Stimulated activated CD4-positive, alpha-beta T cell treated with anti-CD3 and anti-CD28 coated beads, Interleukin-2, amount 100 ng/mL, for 24 hours (primary cell): Measurements from ENCODE around the gene PIEZO2.

ENCODE experiments used
- DNase-seq, 2 donors: peaks; one replicate each; pipeline ENCODE4 v3.0.0-alpha.2; 2020

The PIEZO2 gene

GRCh38 chr18:10771053-10771709 is 378.2 kb downstream of the PIEZO2 start:
- DNase-seq: no peak

DNA sequence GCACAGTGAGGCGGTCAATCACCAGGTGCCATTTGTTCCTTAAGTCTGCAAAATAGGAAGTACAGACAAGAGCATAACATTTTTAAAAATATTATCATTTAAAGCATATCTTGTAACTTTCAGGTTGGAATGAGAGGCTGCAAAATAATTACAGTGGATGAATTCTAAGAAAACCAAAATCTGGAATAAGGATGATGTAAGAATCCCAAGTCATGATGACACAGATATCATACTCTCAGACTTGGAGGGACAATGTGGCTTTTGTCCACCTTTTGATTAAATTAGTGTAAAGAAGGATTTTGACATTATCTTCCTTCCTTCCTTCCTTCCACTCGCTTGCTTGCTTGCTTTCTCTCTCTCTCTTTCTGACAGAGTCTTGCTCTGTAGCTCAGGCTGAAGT is 379.1 kb downstream of the PIEZO2 start:
- DNase-seq: no peak

- no peak for DNase-seq
Measured at GRCh38 chr18:10768221-10768620, 381.1 kb downstream of the PIEZO2 start.

DNA sequence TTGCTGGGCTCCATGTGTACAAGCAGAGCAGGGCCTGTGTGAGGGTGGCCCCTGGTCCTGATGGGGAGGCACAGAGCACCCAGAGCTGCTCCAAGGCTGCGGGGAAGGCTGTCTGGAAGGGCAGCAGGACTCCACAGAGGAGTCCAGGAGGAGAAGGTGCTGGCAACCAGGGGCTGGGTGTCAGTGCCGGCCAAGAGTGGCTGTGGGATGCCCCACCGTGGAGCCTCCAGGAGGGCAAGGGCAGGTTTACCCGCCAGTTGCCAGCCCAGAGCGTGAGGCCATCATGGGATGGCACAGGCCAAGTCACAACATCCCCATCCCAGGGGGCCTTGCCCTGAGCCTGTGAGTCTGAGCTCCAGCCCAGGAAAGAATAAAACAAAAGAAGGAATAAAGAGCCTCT is 381.7 kb downstream of the PIEZO2 start:
- no peak for DNase-seq

- no peak for DNase-seq
Measured at GRCh38 chr18:10760986-10761385, 388.4 kb downstream of the PIEZO2 start.

GRCh38 chr18:10759241-10759640 is 390.1 kb downstream of the PIEZO2 start:
- DNase-seq: no peak

- DNase-seq: no peak
Measured at GRCh38 chr18:10757946-10758345, 391.4 kb downstream of the PIEZO2 start.

- no peak for DNase-seq
Measured at GRCh38 chr18:10757349-10757748, 392.0 kb downstream of the PIEZO2 start.

DNA sequence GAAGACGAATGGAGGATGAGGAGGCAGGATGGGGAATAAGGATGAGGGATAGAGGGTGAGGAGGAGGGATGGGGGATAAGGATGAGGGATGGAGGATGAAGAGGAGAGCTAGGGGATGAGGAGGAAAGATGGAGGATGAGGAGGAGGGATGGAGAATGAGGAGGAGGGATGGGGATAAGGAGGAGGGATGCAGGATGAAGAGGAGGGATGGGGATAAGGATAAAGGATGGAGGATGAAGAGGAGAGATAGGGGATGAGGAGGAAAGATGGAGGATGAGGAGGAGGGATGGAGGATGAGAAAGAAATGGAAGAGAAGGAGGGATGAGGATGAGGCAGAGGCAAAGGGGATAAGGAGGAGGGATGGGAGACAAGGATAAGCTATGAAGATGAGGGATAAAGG is 393.5 kb downstream of the PIEZO2 start:
- DNase-seq: no peak

DNA sequence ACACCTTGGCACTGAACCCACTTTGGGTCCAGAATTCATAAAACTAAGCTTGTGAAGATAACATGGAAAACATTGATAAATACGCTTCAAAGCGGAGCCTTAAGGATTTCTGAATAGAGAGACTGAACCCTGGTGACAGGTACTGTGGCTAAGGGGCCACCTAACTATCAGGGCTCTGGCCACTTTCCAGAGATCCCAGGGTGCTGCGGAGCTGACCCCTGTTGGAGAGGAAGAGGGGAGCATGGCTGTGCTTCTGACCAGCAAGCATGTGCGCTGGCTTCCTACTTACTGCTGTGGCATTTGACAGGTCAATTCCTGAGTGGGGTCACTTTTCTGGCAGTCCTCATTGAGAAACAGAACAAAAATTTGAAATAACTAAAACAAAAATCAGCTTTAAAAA is 395.2 kb downstream of the PIEZO2 start:
- no peak for DNase-seq

- DNase-seq: no peak
Measured at GRCh38 chr18:10752382-10752781, 397.0 kb downstream of the PIEZO2 start.

- no peak for DNase-seq
Measured at GRCh38 chr18:10751653-10752052, 397.7 kb downstream of the PIEZO2 start.

DNA sequence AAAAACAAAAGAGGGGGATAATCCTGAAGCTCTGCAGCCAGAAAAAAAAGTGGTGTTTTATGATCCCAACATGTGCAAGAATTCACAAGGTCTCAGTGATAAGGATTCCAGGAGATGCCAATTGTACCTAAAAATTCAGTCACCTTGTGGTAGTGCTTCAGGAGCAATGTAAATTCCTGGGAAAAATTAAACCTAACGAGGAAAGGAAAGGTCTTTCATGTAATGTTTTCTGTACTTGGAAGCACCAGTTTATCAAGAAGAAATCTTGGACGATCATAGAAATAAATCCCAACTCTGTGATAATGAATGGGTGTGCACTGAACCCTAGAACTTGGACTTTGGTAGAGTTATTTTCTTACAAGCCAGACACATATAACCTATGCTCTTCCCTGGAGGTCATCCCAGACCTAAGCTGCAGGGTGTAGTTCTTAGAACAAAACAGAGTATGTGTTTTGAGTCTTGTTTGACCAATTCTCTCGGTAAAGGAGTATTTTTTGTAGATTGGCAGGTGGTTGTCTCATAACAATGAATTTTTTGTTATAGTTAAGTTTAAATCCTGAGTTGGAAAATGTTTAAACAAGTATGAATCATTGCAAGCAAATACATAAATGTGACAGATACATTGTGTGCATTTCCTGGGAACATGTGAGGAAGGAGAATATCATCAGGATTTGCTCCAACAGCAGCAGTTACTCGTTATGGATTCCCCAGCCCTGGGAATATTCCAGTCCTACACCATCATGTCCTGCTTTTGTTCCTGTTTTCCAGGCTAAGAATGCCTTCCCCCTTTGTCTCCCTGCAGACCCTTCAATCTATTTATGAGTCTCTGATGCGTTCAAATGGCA is 399.0 kb downstream of the PIEZO2 start:
- DNase-seq: no peak

- DNase-seq: no peak
Measured at GRCh38 chr18:10748641-10749040, 400.7 kb downstream of the PIEZO2 start.

DNA sequence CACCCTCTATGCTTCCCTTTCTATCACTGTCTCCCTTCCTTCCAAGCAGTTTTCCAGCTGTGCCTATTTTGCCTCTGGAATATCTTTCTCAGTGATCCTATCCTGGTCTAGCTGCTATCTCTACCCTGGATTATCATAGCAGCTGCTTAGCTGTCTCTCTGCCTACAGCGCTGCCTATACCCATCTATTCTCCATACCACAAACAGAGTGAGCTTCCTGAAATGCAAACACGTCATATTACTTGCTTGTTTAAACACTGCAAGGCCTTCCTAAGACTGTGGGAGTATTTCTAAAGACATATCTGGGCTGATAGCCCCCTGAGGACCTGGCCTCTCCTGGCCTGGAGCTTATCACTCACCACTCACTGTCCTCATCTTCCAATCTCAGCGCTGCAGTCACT is 403.4 kb downstream of the PIEZO2 start:
- DNase-seq: no peak

- no peak for DNase-seq
Measured at GRCh38 chr18:10745219-10745618, 404.1 kb downstream of the PIEZO2 start.

- DNase-seq: no peak
Measured at GRCh38 chr18:10743766-10744165, 405.6 kb downstream of the PIEZO2 start.

- DNase-seq: no peak
Measured at GRCh38 chr18:10739152-10739551, 410.2 kb downstream of the PIEZO2 start.

GRCh38 chr18:10736984-10737383 is 412.4 kb downstream of the PIEZO2 start:
- DNase-seq: no peak

GRCh38 chr18:10732990-10733389 is 416.4 kb downstream of the PIEZO2 start:
- DNase-seq: no peak

- no peak for DNase-seq
Measured at GRCh38 chr18:10727477-10727876, 421.9 kb downstream of the PIEZO2 start.

GRCh38 chr18:10726198-10727068 is 422.9 kb downstream of the PIEZO2 start:
- no peak for DNase-seq

DNA sequence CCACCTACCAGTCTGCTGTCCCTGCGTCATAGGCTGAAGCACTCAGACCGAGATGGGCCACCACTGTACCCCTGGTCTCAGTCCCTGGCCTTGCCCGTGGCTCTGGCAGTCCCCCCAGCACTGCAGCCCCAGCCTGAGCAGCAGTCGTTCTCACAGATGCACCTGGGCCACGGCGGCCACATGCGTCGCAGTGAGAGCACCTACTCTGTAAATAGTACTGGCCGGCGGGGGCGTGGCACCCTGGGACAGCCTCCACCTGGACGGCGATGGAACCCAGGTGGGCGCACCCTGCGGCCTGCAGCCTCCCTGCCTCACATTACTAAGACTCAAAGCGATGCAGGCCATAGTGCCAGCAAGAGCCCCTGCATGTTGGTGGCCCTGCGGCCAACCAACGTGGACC is 424.7 kb downstream of the PIEZO2 start:
- DNase-seq: no peak

- DNase-seq: no peak
Measured at GRCh38 chr18:10723496-10723895, 425.9 kb downstream of the PIEZO2 start.
